Osteocyte (in vitro differentiated cells): ENCODE data around the gene TUBB6. TPM values are rescaled to one million over a fixed set of nuclear protein-coding genes. Genes with fewer than 3 reads are reported as not detected.

Source experiments
- DNase-seq: peaks from one replicate; pipeline ENCODE4 v3.0.0; 2021; ENCODE audit warnings: mixed read lengths; ENCODE audit not compliant: unreplicated experiment; ENCODE audit errors: extremely low spot score
- H3K27ac Mint-ChIP-seq: one replicate; pipeline ENCODE4 v1.8.0; 2021; ENCODE audit warnings: mild to moderate bottlenecking, mixed read lengths; ENCODE audit not compliant: unreplicated experiment
- H3K27me3 Mint-ChIP-seq: one replicate; pipeline ENCODE4 v1.8.0; 2021; ENCODE audit warnings: mixed read lengths; ENCODE audit not compliant: unreplicated experiment
- H3K36me3 Mint-ChIP-seq: one replicate; pipeline ENCODE4 v1.8.0; 2021; ENCODE audit warnings: mixed read lengths; ENCODE audit not compliant: unreplicated experiment
- H3K4me1 Mint-ChIP-seq: one replicate; pipeline ENCODE4 v1.8.0; 2021; ENCODE audit warnings: mixed read lengths; ENCODE audit not compliant: unreplicated experiment
- H3K4me3 Mint-ChIP-seq: one replicate; pipeline ENCODE4 v1.8.0; 2021; ENCODE audit warnings: mild to moderate bottlenecking, moderate library complexity, mixed read lengths; ENCODE audit not compliant: unreplicated experiment
- H3K9me3 Mint-ChIP-seq: one replicate; pipeline ENCODE4 v1.8.0; 2021; ENCODE audit warnings: mixed read lengths; ENCODE audit not compliant: unreplicated experiment
- total RNA-seq: library from RNA; stranded (reverse); gene quantifications from 2 replicates; pipeline ENCODE4 v1.2.1, GENCODE V29; 2021
- TF ChIP-seq, protein P1 (sequence below): fragments of 200-600 bp; sonication (generic); IDR thresholded peaks from 2 replicates; pipeline ENCODE4 v1.5.0; 2021; ENCODE audit warnings: antibody characterized with exemption, mild to moderate bottlenecking, moderate library complexity

Gene TUBB6
- total RNA-seq, 1 donor from 2014 or later = 116 TPM

DNA sequence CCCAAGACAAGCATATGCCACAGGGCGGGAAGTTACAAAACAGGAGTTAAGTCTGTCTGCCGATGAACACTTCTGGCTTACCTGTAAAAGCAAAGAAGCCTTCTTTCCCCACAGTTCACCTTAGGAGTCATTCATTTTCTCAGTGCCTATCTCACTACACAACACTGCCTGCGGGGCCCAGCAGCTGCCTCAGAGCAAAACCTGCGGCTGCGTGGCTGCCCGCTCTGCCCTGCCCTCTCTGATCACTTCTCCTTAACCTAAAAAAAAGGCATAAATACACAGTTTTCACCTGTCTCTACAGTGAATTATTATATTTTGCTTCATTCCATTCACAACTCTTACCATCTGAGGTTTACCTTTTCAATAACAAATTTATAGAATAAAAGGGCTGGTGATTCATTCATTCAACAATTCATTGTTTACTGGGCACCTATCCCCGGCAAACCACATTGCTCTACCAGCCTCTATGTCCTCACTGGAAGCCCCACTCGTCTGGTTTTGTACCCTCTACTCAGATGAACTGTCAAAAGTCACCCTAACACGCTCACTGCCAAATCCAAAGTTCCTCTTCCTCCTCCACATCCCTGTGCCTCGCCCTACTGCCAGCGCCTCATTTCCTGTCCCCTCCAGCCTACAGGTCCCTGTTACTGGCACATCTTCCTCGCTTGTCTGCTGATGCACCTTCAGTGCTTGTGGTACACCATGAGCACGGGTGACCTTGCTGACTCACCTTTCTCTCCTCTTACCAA lies 37.6 kb downstream of the TUBB6 start:
- H3K27ac Mint-ChIP-seq = no peak overlapping the region
- H3K4me1 Mint-ChIP-seq = no peaks in the 10 kb centered on the region
- H3K36me3 Mint-ChIP-seq = peaks cover 49% of the 10 kb centered on the region
- H3K27me3 Mint-ChIP-seq = no peaks in the 10 kb centered on the region
- TF ChIP-seq, protein P1, sequence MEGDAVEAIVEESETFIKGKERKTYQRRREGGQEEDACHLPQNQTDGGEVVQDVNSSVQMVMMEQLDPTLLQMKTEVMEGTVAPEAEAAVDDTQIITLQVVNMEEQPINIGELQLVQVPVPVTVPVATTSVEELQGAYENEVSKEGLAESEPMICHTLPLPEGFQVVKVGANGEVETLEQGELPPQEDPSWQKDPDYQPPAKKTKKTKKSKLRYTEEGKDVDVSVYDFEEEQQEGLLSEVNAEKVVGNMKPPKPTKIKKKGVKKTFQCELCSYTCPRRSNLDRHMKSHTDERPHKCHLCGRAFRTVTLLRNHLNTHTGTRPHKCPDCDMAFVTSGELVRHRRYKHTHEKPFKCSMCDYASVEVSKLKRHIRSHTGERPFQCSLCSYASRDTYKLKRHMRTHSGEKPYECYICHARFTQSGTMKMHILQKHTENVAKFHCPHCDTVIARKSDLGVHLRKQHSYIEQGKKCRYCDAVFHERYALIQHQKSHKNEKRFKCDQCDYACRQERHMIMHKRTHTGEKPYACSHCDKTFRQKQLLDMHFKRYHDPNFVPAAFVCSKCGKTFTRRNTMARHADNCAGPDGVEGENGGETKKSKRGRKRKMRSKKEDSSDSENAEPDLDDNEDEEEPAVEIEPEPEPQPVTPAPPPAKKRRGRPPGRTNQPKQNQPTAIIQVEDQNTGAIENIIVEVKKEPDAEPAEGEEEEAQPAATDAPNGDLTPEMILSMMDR = no peak
- no peak for DNase-seq
- H3K4me3 Mint-ChIP-seq = no peak overlapping the region
- no peaks in the 10 kb centered on the region for H3K9me3 Mint-ChIP-seq

DNA sequence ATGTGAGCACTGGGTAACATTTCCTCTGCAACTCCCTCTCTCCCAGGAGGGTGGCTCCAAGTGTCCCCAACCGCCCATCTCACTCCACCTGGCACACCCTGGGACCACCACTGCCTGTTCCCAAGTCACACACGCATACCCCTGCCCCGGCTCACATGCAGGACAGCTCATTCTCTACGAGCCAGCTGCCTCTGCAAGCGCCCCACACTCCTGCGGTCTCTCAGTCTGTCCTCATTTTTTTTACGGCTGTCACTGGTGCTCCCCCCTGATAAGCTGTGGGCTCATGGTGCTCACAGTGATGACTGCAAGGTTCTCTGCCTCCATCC lies 38.2 kb downstream of the TUBB6 start:
- Mint-ChIP-seq H3K4me1 (no peaks in the 10 kb centered on the region), H3K27me3 (no peaks in the 10 kb centered on the region), H3K9me3 (no peaks in the 10 kb centered on the region), H3K36me3 (peaks cover 48% of the 10 kb centered on the region), H3K4me3 (no peak overlapping the region), H3K27ac (no peak overlapping the region)
- TF ChIP-seq, protein P1 = no peak
- DNase-seq = no peak

DNA sequence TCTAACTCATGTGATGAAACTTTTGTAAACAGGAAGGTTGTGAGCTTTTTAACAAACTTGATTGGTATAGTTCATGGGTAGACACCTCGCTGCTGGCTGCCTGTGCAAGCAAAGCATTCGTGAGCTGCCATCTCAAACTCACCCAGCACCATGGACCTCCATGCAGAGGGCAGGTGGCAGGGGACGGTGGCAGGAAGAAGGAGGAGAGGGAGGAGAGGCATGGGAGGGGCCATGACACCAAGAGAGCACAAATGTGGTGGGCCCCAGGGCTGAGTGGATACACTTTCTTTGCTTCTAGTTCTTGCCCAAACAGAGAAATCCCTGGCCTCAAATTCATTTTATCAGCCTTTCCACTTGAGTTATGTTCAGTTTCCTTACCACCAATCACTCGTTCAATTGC lies 39.9 kb downstream of the TUBB6 start:
- Mint-ChIP-seq H3K27me3 (no peaks in the 10 kb centered on the region), H3K4me1 (no peaks in the 10 kb centered on the region), H3K9me3 (no peaks in the 10 kb centered on the region), H3K36me3 (peaks cover 45% of the 10 kb centered on the region), H3K27ac (no peak overlapping the region), H3K4me3 (no peak overlapping the region)
- TF ChIP-seq, protein P1 = no peak
- no peak for DNase-seq

DNA sequence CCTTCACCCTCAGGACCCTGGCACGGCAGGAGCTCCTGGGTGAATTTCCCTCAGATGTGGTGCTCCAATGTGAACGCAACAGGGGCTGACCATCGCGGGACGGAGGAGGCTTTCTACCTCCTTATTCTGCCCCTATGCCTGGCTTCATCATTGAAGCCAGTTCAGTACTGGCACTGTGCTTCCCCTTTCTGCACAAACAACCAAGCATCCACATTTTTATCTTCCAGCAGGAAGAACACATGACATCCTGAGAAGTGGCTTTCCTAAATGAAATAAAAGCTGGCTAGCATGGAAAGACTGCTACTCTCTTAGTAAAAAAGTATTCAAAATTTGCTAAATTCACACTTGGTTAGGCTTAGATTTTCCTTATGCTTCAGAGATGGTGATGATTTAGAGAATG lies 44.1 kb downstream of the TUBB6 start:
- Mint-ChIP-seq H3K9me3 (no peaks in the 10 kb centered on the region), H3K27me3 (no peaks in the 10 kb centered on the region), H3K4me1 (no peaks in the 10 kb centered on the region), H3K36me3 (peaks cover 36% of the 10 kb centered on the region), H3K4me3 (no peak overlapping the region), H3K27ac (no peak overlapping the region)
- TF ChIP-seq, protein P1 = no peak
- no peak for DNase-seq

DNA sequence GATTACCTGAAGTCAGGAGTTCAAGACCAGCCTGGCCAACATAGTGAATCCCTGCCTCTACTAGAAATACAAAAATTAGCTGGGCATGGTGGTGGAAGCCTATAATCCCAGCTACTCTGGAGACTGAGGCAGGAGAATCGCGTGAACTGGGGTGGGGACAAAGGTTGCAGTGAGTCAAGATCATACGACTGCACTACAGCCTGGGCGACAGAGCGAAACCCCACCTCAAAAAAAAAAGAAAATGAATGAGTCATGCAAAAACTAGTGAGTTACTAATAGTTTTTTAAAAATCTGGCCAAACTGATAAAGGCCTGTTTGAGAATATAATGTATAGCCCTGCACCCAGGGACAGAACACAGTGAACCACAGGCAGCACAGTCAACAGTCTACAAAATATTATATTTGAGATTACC lies 51.5 kb downstream of the TUBB6 start:
- DNase-seq = no peak
- H3K9me3 Mint-ChIP-seq = no peaks in the 10 kb centered on the region
- no peaks in the 10 kb centered on the region for H3K27me3 Mint-ChIP-seq
- H3K36me3 Mint-ChIP-seq = peaks cover 33% of the 10 kb centered on the region
- H3K27ac Mint-ChIP-seq = no peak overlapping the region
- TF ChIP-seq, protein P1 = no peak
- no peak overlapping the region for H3K4me3 Mint-ChIP-seq
- H3K4me1 Mint-ChIP-seq = peaks cover 7% of the 10 kb centered on the region
